ENCODE results near the gene CCDC91. TPM values are rescaled to one million over a fixed set of nuclear protein-coding genes. Genes with fewer than 3 reads are reported as not detected.
A peak's percentile ranks its signal among the peaks of the same experiment; 100 is the strongest.

The CCDC91 gene
- total and polyA plus RNA-seq, 9 of the 15 experiments (the other 6 are each of a cell fraction or from before 2014, with no cell fraction given), result 10.1 to 31.1 (median 26.3) TPM

GRCh38 chr12:28191051-28192048 lies 1.1 kb downstream of the CCDC91 start (continued):
- peak; percentile 4; the same call in 1 of the 2 replicates for TF ChIP-seq EP400 (IDR thresholded peaks at IDR 0.05)
- TF ChIP-seq XRCC5 (IDR thresholded peaks at IDR 0.05; ENCODE audit: low read depth, low read length), result 0 out of 2 replicates have a peak, but pooled peaks have one; percentile 25
- no peak for TF ChIP-seq ZNF133 (CRISPR knock-in tag; IDR thresholded peaks at IDR 0.05)
- peak; percentile 12; the same call in 1 of the 2 replicates for TF ChIP-seq GATAD2B (IDR thresholded peaks at IDR 0.05; ENCODE audit: borderline replicate concordance)
- TF ChIP-seq LCOR (CRISPR knock-in tag; IDR thresholded peaks at IDR 0.05), result no peak
- no peak for TF ChIP-seq ZNF395 (CRISPR knock-in tag; IDR thresholded peaks at IDR 0.05)
- peak; percentile 24; the same call in 1 of the 2 replicates for TF ChIP-seq TAF7 (tag; IDR thresholded peaks at IDR 0.05)
- TF ChIP-seq TARDBP (IDR thresholded peaks at IDR 0.05), result no peak
- TF ChIP-seq ZNF165 (CRISPR knock-in tag; IDR thresholded peaks at IDR 0.05; ENCODE audit: borderline replicate concordance), result 0 out of 2 replicates have a peak, but pooled peaks have one; percentile 26
- TF ChIP-seq LEF1 (IDR thresholded peaks at IDR 0.05), result no peak
- TF ChIP-seq PRPF4 (IDR thresholded peaks at IDR 0.05; ENCODE audit: insufficient read depth, low read depth, low read length, poor library complexity, severe bottlenecking), result no peak
- TF ChIP-seq ZC3H4 (CRISPR knock-in tag; IDR thresholded peaks at IDR 0.05; ENCODE audit: borderline replicate concordance), result no peak; the same call in 1 of the 2 replicates
- no peak for TF ChIP-seq ZNF408 (CRISPR knock-in tag; IDR thresholded peaks at IDR 0.05; ENCODE audit: low read depth)
- TF ChIP-seq POLR3A (IDR thresholded peaks at IDR 0.05; ENCODE audit: borderline replicate concordance, extremely low read depth, insufficient read depth, insufficient read length), result no peak
- TF ChIP-seq ZNF551 (CRISPR knock-in tag; IDR thresholded peaks at IDR 0.05), result no peak
- TF ChIP-seq ZNF143 (CRISPR knock-in tag; IDR thresholded peaks at IDR 0.05), result no peak
- no peak for TF ChIP-seq SIRT6 (IDR thresholded peaks at IDR 0.05; ENCODE audit: low read depth, low read length)
- TF ChIP-seq ZZZ3 (IDR thresholded peaks at IDR 0.05), result no peak
- TF ChIP-seq ZNF75A (CRISPR knock-in tag; IDR thresholded peaks at IDR 0.05), result no peak
- TF ChIP-seq SRSF7 (optimal IDR thresholded peaks at IDR 0.05; ENCODE audit: low read depth, low read length), result no peak
- no peak; the same call in 1 of the 2 replicates for TF ChIP-seq BCOR (IDR thresholded peaks at IDR 0.05)
- TF ChIP-seq HDAC2 (IDR thresholded peaks at IDR 0.05), result no peak
- TF ChIP-seq HMGXB4 (CRISPR knock-in tag; IDR thresholded peaks at IDR 0.05), result no peak
- no peak for TF ChIP-seq TSC22D4 (tag; IDR thresholded peaks at IDR 0.05)
- TF ChIP-seq SMAD1 (IDR thresholded peaks at IDR 0.05; ENCODE audit: low read depth, low read length, partially characterized antibody), result no peak
- 0 out of 4 replicates have a peak, but pooled peaks of 1 of the 2 experiments have one; percentile 6 for TF ChIP-seq TBL1XR1 (IDR thresholded peaks at IDR 0.05; ENCODE audit: low read length in 2 of 2)
- TF ChIP-seq ZNF696 (CRISPR knock-in tag; conservative IDR thresholded peaks at IDR 0.05), result no peak
- TF ChIP-seq BRD4 (IDR thresholded peaks at IDR 0.05), result peak; percentile 38; the same call in 1 of the 2 replicates
